ENCODE measurements around the gene PRDM11.

Gene PRDM11

DNA sequence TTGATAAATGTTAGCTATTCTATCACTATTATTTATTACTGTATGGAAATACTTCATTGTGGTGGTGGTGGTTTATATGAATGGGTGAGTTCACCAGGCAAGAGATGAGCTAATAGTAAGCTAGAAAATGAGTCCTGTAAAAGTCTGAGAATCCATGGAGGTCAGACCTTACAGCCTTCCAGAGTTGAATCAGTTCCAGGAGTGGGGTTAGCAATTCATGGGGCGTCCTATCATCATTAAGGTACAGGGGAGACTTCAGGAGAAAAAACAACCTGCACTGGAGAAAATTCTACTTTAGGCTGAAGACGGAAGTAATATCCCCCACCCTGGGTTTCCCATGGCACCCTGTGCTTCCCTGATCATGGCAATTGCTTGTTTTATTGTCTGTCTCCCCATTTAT is 133.2 kb downstream of the PRDM11 start:
- no peak for DNase-seq (ENCODE audit: low read depth)
- TF ChIP-seq, protein P1, sequence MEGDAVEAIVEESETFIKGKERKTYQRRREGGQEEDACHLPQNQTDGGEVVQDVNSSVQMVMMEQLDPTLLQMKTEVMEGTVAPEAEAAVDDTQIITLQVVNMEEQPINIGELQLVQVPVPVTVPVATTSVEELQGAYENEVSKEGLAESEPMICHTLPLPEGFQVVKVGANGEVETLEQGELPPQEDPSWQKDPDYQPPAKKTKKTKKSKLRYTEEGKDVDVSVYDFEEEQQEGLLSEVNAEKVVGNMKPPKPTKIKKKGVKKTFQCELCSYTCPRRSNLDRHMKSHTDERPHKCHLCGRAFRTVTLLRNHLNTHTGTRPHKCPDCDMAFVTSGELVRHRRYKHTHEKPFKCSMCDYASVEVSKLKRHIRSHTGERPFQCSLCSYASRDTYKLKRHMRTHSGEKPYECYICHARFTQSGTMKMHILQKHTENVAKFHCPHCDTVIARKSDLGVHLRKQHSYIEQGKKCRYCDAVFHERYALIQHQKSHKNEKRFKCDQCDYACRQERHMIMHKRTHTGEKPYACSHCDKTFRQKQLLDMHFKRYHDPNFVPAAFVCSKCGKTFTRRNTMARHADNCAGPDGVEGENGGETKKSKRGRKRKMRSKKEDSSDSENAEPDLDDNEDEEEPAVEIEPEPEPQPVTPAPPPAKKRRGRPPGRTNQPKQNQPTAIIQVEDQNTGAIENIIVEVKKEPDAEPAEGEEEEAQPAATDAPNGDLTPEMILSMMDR (IDR thresholded peaks at IDR 0.05; ENCODE audit: control insufficient read depth, insufficient read depth, low read depth, low read length, missing control alignments) = no peak
- no peak overlapping the region for H3K4me3 ChIP-seq (ENCODE audit: control insufficient read depth, low read depth, low read length)

DNA sequence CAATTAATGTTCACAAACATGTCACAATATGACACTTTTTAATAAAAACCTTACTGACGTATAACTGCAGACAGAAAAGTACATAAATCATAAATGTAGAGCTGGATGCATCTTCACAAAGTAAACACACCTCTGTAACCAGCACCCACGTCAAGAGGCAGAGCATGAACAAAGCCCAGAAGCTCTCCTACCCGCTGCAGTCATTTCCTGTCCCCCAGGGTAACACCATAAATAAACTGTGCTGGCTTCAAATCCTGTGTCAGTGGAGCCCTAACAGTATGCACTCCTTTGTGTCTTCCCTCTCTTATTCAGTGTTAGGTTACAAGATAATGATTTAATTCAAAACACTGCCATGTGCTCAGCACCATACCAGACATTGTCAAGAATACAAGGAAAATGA is 134.0 kb downstream of the PRDM11 start:
- TF ChIP-seq, protein P1 (IDR thresholded peaks at IDR 0.05; ENCODE audit: control insufficient read depth, insufficient read depth, low read depth, low read length, missing control alignments) = no peak
- H3K4me3 ChIP-seq (ENCODE audit: control insufficient read depth, low read depth, low read length) = no peak overlapping the region
- no peak for DNase-seq (ENCODE audit: low read depth)

DNA sequence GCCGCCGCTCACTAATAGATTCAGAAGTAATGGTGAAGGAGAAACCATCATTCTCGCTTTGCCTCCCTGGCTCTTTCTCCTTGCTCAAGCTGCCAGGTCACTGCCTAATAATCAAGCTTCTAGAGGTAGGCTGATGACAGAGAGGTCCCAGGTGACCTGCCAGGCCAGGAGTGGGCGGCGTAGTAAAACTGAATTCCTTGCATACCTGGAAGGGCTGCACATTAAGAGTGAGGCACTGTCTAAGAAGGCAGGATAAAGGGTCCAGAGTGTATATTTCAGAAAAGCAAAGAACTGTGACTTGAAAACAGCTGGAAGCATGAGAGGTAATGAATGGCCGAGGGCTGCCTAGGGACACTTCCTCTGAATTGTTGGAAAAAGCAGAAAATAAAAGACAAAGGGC is 135.6 kb downstream of the PRDM11 start:
- TF ChIP-seq, protein P1 (IDR thresholded peaks at IDR 0.05; ENCODE audit: control insufficient read depth, insufficient read depth, low read depth, low read length, missing control alignments) = no peak
- DNase-seq (ENCODE audit: low read depth) = no peak
- no peak overlapping the region for H3K4me3 ChIP-seq (ENCODE audit: control insufficient read depth, low read depth, low read length)
